GM19438 (cell line): Measurements from ENCODE around the gene ZNF366.
A peak's percentile ranks its signal among the peaks of the same experiment; 100 is the strongest.

ENCODE experiments used
- ATAC-seq: cut with Tn5 transposase; IDR thresholded peaks from one replicate; pipeline ENCODE4 v1.9.1; 2021; ENCODE audit warnings: low read depth; ENCODE audit not compliant: unreplicated experiment

ZNF366 gene, protein sequence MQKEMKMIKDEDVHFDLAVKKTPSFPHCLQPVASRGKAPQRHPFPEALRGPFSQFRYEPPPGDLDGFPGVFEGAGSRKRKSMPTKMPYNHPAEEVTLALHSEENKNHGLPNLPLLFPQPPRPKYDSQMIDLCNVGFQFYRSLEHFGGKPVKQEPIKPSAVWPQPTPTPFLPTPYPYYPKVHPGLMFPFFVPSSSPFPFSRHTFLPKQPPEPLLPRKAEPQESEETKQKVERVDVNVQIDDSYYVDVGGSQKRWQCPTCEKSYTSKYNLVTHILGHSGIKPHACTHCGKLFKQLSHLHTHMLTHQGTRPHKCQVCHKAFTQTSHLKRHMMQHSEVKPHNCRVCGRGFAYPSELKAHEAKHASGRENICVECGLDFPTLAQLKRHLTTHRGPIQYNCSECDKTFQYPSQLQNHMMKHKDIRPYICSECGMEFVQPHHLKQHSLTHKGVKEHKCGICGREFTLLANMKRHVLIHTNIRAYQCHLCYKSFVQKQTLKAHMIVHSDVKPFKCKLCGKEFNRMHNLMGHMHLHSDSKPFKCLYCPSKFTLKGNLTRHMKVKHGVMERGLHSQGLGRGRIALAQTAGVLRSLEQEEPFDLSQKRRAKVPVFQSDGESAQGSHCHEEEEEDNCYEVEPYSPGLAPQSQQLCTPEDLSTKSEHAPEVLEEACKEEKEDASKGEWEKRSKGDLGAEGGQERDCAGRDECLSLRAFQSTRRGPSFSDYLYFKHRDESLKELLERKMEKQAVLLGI

DNA sequence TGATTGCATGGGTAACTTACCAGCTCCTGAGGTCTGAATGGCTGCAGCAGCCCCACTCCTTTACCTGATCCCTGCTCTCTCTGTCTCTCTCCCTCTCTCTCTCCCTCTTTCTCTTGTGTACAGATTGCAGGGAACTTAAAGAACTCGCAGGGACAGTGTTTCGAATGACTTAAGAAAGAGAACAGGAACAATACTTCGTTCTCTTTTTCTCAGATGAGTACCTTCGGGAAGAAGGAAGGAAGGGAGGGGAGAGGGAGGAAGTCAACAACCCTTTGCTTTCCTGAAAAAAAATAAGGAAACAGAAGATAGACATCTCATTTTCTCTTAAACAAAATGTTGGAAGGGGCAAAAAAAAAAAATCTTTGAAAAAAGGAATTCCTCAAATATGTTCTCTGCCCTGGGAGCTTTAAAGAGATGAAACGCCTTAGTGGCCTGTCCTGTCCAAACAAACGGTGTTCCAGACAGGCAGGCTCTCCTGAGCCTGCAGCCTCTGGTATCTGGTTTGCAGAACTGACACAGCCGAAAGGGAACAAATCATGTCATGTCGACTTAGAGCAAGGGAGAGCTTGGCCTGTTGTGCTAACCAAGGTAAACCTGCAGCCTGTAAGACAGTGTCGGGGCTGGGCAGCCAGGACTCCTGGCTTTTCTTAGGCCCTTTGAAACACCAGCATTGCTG is at the start of gene ZNF366:
Gene ZNF366 (minus strand): TSS at position 180 of the 676 bp plus-strand sequence. CDS start 45,914 bp downstream, outside the sequence.
- ATAC-seq: no peak

DNA sequence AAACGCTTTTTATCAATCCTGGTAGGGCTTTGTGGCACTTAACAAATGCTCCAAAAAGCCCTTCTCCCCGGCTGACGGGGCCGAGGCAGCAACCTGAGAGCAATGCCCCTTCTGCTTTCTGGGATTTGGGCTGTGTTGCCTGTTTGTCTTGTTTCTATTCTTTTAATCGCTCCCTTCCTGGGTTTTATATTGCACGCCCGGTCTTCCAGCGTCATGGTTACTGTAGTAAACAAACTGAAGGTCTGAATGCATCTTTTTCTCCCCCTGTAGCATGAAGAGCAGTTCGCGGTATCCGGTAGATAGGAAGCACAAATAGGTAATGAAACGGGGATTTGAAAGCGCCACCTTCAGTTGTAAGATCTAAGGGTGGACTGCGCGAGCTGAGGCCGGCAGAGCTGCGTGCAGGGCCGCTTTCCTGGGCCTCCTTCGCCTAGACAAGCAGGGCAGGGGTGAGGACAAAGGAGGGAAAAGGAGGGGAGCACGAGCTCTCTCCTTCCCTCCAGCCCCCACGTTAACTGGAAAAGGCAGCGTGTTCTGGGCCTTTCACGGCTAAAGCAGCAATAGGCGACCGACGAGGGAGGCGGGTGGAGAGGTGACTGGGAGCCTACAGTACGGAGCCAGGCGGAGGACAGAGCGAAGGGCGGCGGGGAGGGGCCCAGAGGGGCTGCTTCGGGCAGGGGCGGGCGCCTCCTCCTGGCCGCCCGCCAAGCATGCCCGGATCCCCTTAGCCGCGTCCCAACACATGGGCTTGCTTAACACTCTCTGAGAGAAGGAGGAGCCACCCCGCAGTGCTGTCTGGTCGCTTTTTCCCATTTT is 49.3 kb upstream of the ZNF366 start:
- ATAC-seq: peak; percentile 90

DNA sequence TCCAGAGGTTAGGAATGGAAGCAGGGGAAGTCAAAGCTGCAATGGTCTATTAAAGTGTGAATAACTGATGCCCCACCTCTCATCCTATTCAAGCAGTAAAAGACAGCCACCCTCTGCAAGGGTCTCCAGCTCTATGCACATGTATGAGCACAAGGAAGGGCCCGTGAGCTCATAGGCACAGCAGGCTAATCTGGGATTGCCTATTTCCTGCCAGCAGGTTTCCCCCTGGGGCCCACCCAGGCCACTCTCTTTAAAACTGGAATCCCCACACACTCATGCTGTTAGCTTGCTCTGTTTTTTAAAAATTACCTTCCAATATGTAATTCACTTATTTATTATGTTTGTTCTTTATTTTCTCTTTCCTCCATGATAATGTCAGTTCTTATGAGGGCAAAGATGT is 48.7 kb upstream of the ZNF366 start:
- ATAC-seq: no peak

DNA sequence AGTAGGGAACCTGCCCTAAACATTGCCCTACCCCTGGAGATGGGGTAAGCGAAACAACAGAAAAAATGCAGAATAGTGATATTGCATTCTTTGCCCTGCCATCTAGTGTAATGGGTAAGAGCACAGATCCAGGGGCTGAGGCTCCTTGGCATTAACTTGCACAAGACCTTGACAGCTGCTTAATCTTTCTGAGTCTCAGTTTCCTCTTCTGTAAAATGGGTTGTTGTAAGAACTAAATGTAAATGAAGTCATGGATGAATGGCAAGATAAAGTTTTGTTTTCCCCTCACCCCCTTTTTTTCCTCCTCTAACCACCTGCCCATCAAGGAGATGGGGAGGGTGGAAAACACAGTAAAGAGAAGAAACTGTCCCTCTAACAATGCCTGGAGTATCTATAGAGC is 47.7 kb upstream of the ZNF366 start:
- ATAC-seq: no peak

DNA sequence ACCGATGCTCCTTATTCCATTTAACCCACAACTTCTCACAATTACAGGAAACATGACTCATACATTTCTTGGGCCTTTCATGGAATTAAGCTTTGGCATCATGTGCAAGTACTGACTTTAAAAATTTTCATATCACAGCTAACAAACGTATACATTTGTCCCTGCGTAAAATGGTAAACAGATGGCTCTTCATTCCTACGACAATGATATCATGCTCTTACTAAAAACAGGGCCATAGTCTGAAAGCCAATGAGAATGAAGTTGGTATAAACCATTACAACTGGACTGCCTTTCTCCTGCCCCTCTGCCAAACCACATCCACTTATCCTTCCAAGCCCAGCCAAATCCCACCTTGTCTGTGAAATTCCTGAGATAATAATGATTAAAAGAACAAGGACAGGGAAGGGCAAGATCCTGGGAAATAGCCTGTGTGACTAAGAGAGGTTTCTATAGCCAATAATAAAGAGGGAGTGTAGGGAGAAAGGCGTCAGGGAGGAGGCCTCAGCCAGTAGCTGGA is 44.9 kb upstream of the ZNF366 start:
- no peak for ATAC-seq

DNA sequence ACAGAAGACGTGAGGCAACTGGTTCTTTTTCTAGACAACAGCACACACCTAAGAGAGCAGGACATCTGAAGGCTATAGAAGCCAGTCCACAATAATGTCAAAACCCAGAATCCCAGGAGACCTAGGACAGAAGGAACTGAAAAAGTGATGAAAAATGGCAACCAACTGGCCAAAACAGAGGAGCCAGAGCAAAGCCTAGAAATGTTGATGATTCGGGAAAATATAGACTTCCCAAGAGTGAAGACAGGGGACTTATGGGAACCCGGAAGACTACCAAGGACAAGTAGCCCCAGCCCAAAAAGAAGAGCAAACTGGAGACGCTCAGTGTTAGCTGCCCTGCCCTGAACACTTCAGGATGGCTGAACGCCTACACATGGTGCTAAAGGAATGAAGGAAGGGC is 43.4 kb upstream of the ZNF366 start:
- no peak for ATAC-seq

DNA sequence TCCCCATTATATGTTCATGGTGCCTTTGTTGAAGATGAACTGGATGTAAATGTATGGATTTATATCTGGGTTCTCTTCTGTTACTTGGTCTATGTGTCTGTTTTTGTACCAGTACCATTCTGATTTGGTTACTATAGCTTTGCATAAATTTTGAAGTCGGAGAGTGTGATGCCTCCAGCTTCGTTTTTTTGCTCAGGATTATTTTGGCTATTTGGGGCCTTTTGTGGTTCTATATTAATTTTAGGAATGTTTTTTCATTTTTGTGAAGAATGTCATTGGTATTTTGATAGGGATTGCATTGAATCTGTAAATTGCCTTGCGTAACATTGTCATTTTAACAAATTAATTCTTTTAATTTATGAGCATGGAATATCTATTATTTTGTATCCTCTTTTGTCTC is 36.6 kb upstream of the ZNF366 start:
- ATAC-seq: no peak

DNA sequence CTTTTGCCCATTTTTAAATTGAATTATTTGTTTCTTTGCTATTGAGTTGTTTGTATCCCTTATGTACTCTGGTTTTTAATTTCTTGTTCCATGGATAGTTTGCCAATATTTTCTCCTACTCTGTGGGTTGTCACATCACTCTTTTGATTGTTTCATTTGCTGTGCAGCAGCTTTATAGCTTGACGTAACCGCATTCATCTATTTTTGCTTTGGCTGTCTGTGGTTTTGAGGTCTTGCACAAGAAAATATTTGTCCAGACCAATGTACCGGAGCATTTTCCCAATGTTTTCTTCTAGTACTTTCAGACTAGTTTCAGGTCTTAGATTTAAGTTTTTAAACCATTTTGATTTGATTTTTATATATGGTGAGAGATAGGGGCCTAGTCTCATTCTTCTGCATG is 36.2 kb upstream of the ZNF366 start:
- ATAC-seq: no peak

DNA sequence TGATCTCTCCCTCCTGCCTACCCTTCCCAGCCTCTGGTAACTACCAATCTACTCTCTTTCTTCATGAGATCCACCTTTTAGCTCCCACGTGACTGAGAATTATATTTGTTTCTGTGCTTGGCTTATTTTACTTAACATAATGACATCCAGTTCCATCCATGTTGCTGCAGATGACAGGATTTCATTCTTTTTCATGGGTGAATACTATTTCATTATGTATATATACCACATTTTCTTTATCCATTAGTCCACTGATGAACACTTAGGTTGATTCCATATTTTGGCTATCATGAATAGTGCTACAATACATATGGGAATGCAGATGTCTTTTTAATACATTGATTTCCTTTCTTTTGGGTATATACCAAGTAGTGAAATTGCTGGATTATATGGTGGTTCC is 35.5 kb upstream of the ZNF366 start:
- ATAC-seq: no peak

DNA sequence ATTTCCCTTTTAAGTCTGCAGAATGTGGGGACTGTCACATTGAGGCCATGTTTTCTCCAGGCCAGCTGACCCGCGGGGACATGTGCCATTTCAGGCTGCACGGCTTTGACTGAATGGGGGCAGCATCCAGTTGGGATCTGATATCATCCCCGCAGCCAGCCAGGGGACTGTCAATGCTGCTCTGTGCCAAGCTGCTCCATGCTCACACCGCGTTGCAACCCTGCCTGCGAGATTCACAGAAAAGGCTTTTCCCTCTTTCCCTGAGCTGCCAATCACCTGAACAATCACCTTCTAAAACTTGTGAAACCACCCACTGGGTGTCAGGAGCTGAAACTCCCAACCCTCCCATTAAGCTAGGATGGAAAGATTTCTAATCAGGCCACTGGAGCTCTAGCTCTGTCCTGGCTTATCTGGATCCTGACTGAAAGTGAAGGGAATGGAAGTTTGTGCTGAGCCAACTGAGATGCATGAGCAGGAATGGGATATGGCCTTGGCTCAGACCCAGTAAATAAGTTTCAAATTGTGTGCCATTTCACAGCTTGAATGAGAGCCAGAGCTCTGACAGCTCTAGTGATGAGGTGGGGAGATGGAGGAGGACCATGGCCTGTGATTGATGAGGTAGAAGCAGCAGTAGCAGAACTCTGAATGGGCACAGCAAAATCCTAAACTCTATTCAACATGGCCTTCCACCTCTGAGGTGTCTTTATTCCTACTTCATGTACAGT is 34.5 kb upstream of the ZNF366 start:
- ATAC-seq: no peak

DNA sequence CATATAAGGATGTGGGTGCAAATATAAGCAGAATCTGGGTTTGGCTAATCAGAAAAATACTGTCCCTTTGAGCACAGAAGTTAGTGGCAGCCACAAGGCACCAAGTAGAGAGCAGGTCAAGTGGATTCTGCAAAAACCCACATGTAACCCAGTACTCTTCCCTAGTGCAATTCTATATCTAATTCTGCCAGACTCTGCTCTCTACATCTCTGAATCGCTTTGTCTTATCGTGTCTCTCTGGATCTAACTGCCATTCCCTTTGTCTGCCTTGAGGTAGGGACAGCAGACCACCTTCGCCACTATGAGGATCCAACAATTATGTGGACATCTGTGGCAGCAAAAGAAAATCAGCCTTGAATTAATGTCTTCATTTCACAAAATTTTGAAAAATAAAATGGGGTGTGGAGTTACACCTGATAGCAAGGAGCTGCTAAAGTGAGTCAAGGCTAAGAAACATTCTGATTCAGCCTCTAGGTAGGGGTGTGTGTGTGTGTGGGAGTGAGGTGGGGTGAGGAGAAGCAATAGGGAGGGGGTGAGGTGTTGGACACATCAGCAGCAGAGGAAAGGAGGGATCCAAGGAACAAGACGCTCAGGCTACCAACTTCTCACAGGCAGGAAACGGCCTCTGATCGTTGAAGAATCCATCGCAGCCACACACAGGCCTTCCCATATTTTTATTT is 33.7 kb upstream of the ZNF366 start:
- ATAC-seq: no peak

DNA sequence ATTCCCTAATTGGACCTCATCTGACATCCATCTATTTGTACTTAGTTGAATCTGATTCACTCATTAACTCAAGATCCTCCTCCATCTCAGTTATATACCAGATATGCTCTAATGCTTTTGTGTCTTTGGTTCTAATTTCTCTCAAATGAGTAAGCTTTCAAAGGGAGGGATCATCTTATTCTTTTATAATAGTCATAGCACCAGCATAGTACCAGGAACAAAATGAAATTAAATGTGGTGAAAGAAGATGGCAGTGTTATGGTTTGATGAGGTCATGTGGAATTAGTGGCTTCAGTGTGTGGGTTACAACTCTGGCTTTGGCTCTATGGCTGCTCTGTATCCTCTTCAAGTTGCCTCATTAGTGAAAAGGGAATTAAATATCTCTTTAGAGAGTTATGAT is 32.5 kb upstream of the ZNF366 start:
- no peak for ATAC-seq

DNA sequence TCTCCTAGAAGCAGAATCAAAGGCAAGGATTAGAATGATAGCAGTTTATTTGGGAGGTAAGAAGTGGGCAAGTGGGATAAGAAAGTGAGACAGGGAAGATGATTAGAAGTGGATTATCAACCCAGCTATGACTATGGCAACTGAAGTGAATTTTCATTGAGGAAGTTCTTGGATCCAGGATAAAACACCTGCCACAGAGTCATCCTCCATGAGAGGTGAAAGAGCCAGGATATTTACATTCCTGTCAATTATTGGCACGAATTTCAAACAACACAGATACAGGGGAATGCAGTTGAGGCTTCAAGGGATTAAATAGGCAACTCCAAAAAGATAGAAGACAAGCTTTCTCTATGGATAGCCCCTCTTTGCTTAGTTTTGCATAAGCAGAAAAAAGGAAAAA is 31.8 kb upstream of the ZNF366 start:
- ATAC-seq: no peak

DNA sequence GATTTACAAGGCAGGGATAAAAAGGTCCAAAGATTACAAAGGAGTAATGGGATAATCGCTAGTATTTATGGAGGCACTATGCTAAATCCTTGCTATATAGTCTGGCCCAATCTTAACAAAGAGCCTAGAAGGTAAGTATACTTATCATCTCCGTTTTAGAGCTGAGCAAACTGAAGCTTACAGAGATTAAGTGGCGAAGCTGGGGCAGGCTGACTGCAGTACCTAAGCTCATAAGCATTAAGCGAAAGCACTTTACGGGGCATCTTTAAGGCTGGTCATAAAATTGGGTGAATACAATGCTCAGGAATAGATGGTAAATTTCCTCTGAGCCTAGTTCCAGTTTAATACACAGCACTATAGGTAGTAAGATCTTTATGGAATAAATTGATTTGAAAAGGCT is 30.0 kb upstream of the ZNF366 start:
- ATAC-seq: no peak

DNA sequence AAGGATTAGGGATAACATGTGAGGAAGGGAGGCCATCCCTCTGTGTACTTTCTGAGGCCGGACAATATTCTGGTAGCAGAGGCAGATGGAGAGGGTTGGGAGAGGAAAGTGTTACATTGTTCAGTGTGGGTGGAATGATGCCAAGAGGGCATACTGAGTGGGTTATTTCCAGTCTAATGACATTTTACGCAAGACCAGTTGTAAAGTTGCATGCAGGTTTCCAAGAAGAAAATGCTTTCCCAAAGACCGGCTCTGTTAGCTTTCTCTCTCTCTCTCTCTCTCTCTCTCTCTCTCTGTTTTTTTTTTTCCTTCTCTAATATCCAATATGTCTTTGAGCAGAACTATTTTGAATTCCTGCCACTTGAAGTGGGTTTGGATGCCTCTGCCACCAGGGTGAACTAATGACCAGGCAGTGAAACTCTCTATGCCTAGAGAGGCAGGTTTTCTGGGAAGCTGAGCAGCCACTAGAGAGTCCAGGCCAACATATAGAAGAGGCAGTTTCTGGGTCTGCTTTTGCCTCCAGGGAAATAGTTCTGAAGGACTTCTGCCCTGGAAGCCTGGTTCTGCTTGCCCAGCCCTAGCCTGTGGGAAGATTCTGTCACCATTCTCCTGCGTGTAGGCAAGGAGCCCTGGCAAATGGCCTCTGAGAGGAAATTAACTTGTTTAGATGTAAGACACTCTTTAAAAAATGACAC is 24.4 kb upstream of the ZNF366 start:
- ATAC-seq: no peak

DNA sequence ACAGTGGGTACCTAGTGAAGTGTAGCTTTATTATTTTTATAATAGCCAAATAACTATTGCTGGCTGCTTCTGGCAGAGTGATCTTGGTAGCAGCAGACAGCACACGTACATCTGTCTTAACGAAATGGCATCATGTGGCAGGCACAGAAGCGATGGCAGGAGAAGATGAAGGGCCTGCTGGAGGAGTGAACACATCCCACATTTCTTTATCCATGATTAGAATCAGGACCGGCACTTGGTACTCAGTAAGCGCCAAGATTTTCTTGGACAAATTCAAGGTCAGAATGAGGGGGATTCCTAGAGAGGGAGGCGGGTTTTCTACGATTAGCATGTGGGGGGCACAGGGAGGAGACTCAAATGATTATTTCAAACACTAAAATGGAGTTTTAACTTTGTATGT is 23.0 kb upstream of the ZNF366 start:
- ATAC-seq: no peak

DNA sequence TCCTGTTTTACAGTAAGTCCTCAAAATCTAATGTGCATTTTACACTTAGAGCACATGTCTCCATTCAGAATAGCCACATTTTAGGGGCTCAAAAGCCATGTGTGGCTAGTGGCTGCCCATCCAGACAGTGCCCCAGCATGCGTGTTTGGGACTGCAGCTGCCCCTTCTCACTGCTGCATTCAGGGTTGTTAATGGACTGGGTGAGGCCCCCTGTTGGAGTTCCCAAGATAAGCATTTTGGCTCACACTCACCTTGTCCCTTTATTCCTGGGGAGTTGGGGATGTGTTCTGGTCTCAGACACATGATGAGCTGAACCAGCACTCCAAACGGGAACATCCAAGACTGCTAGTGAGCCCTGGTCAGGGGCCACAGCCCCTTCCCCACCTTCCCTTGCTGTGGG is 22.2 kb upstream of the ZNF366 start:
- no peak for ATAC-seq

DNA sequence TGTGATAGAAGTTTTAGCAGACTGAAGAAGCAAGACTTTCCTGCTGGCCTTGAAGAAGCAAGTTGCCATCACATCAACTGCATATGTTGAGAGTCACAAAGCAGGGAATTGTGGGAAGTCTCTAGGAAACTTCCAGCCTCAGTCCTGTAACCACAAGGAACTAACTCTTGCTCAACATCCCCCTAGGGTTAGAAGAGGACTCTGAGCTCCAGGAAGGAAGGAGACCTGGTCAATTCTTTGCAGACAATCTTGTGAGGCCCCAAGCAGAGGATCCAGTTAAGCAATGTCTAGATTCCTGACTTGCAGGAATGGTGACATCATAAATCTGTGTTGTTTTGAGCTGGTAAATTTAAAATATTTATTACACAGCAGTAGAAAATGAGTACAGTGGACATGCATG is 18.6 kb upstream of the ZNF366 start:
- ATAC-seq: no peak
